OCI-LY3 (cell line): ENCODE measurements around the gene UNC5B.

Experiments
- H2AFZ ChIP-seq: fragments of 200-600, 300-600 bp; shearing (Covaris generic); 2 replicates; pipeline ENCODE4 v1.6.0; 2014; ENCODE audit warnings: antibody characterized with exemption, low read depth, low read length
- H3K27ac ChIP-seq: fragments of 200-600, 300-600 bp; sonication (generic); 2 replicates; pipeline ENCODE4 v1.5.1; 2014; ENCODE audit warnings: mild to moderate bottlenecking, low read length, moderate library complexity, mixed read lengths
- H3K27me3 ChIP-seq: fragments of 200-600, 300-600 bp; sonication (generic); 2 replicates; pipeline ENCODE4 v1.6.1; 2014; ENCODE audit warnings: low read depth, low read length, mixed read lengths
- H3K36me3 ChIP-seq: fragments of 200-600, 300-600 bp; sonication (generic); replicated peaks from 2 replicates; pipeline ENCODE3; 2014; ENCODE audit warnings: low read depth, low read length, mixed read lengths
- H3K4me1 ChIP-seq: fragments of 300-600, 200-600 bp; sonication (generic); 2 replicates; pipeline ENCODE4 v1.6.1; 2014; ENCODE audit warnings: low read length, mixed read lengths
- H3K4me2 ChIP-seq: fragments of 200-600, 300-600 bp; sonication (generic); 2 replicates; pipeline ENCODE4 v1.6.1; 2014; ENCODE audit warnings: low read length, mixed read lengths
- H3K4me3 ChIP-seq: fragments of 300-600, 200-600 bp; sonication (generic); 2 replicates; pipeline ENCODE4 v1.5.1; 2014; ENCODE audit warnings: antibody characterized with exemption, mild to moderate bottlenecking, low read length, moderate library complexity
- H3K79me2 ChIP-seq: fragments of 300-600, 200-600 bp; shearing (Covaris generic); 2 replicates; pipeline ENCODE4 v1.6.1; 2014; ENCODE audit warnings: mild to moderate bottlenecking, low read length, mixed read lengths
- H3K9ac ChIP-seq: fragments of 300-600, 200-600 bp; shearing (Covaris generic); 2 replicates; pipeline ENCODE4 v1.6.0; 2014; ENCODE audit warnings: mild to moderate bottlenecking, low read length, moderate library complexity
- H3K9me3 ChIP-seq: fragments of 200-600, 300-600 bp; shearing (Covaris generic); 2 replicates; pipeline ENCODE4 v1.6.1; 2014; ENCODE audit warnings: low read length, mixed read lengths; ENCODE audit not compliant: insufficient read depth
- H4K20me1 ChIP-seq: fragments of 200-600, 300-600 bp; sonication (generic); 2 replicates; pipeline ENCODE4 v1.6.1; 2016; ENCODE audit warnings: low read length, mixed read lengths; ENCODE audit not compliant: insufficient read depth
- CTCF ChIP-seq: fragments of 200-600, 300-600 bp; sonication (generic); IDR thresholded peaks from 2 replicates; pipeline ENCODE4 v1.5.1; 2014; ENCODE audit warnings: antibody characterized with exemption, low read length, low read depth
- EZH2phosphoT487 ChIP-seq: fragments of 200-600 bp; shearing (Covaris generic); IDR thresholded peaks from 2 replicates; pipeline ENCODE4 v1.6.1; 2018; ENCODE audit warnings: antibody characterized with exemption, mixed run types, low read depth

The UNC5B gene

GRCh38 chr10:71349406-71349805, 137.0 kb downstream of the UNC5B start:
- Histone ChIP-seq H3K27me3 (no peaks in the 10 kb centered on the region), H3K9me3 (no peaks in the 10 kb centered on the region), H3K4me2 (no peak overlapping the region), H3K4me3 (no peak overlapping the region), H2AFZ (no peak overlapping the region), H3K36me3 (no peaks in the 10 kb centered on the region), H4K20me1 (no peaks in the 10 kb centered on the region), H3K4me1 (no peaks in the 10 kb centered on the region), H3K79me2 (no peaks in the 10 kb centered on the region), H3K27ac (no peak overlapping the region), H3K9ac (no peak overlapping the region)
- TF ChIP-seq CTCF (no peak), EZH2phosphoT487 (no peak)

GRCh38 chr10:71351087-71351486, 138.7 kb downstream of the UNC5B start:
- Histone ChIP-seq H4K20me1 (no peaks in the 10 kb centered on the region), H3K9ac (no peak overlapping the region), H3K4me1 (no peaks in the 10 kb centered on the region), H3K9me3 (no peaks in the 10 kb centered on the region), H3K4me2 (no peak overlapping the region), H3K79me2 (no peaks in the 10 kb centered on the region), H3K27me3 (no peaks in the 10 kb centered on the region), H3K4me3 (no peak overlapping the region), H3K36me3 (no peaks in the 10 kb centered on the region), H2AFZ (no peak overlapping the region), H3K27ac (no peak overlapping the region)
- TF ChIP-seq CTCF = no peak
- no peak for TF ChIP-seq EZH2phosphoT487

- no peaks in the 10 kb centered on the region for H3K79me2 ChIP-seq
- no peak overlapping the region for H2AFZ ChIP-seq
- H3K36me3 ChIP-seq = peaks cover 3% of the 10 kb centered on the region
- H3K27ac ChIP-seq = no peak overlapping the region
- H3K9ac ChIP-seq = no peak overlapping the region
- no peak overlapping the region for H3K4me3 ChIP-seq
- no peaks in the 10 kb centered on the region for H4K20me1 ChIP-seq
- H3K4me2 ChIP-seq = no peak overlapping the region
- no peak for TF ChIP-seq CTCF
- no peak for TF ChIP-seq EZH2phosphoT487
- H3K9me3 ChIP-seq = no peaks in the 10 kb centered on the region
- no peaks in the 10 kb centered on the region for H3K27me3 ChIP-seq
- H3K4me1 ChIP-seq = no peaks in the 10 kb centered on the region
Measured at GRCh38 chr10:71351628-71352319, 139.4 kb downstream of the UNC5B start.
